HG03025 (cell line): Measurements from ENCODE around the gene CPN1.
"Not testable (repeated sequence)": the region's sequence is repeated elsewhere in the genome, so short reads cannot be mapped to it uniquely, and the experiment has no call there.

ENCODE experiments used
- ATAC-seq: cut with Tn5 transposase; IDR thresholded peaks from one replicate; pipeline ENCODE4 v1.9.1; 2021; ENCODE audit warnings: mild to moderate bottlenecking, moderate library complexity; ENCODE audit not compliant: unreplicated experiment, low FRiP score

CPN1 gene

GRCh38 chr10:100081075-100082001 is at the start of gene CPN1:
TSS of gene CPN1 (minus strand) at chr10:100081869. CDS start at chr10:100081625, 244 bp downstream.
- ATAC-seq, result no peak

- no peak for ATAC-seq
Measured at GRCh38 chr10:100130831-100131230, 49.2 kb upstream of the CPN1 start.

GRCh38 chr10:100129424-100129823 is 47.8 kb upstream of the CPN1 start:
- ATAC-seq, result no peak

GRCh38 chr10:100128951-100129350 is 47.3 kb upstream of the CPN1 start:
- ATAC-seq, result no peak

- ATAC-seq, result not testable (repeated sequence)
Measured at GRCh38 chr10:100125335-100125734, 43.7 kb upstream of the CPN1 start.

GRCh38 chr10:100124097-100124496 is 42.4 kb upstream of the CPN1 start:
- ATAC-seq, result no peak

GRCh38 chr10:100122780-100123179 is 41.1 kb upstream of the CPN1 start:
- no peak for ATAC-seq

- no peak for ATAC-seq
Measured at GRCh38 chr10:100120550-100120949, 38.9 kb upstream of the CPN1 start.

- ATAC-seq, result no peak
Measured at GRCh38 chr10:100119726-100120125, 38.1 kb upstream of the CPN1 start.

GRCh38 chr10:100114976-100115770 is 33.5 kb upstream of the CPN1 start:
- ATAC-seq, result no peak

- ATAC-seq, result no peak
Measured at GRCh38 chr10:100114460-100114859, 32.8 kb upstream of the CPN1 start.

GRCh38 chr10:100109670-100110069 is 28.0 kb upstream of the CPN1 start:
- ATAC-seq, result no peak

GRCh38 chr10:100106865-100107264 is 25.2 kb upstream of the CPN1 start:
- ATAC-seq, result no peak

- ATAC-seq, result no peak
Measured at GRCh38 chr10:100104300-100104699, 22.6 kb upstream of the CPN1 start.

- no peak for ATAC-seq
Measured at GRCh38 chr10:100103581-100103980, 21.9 kb upstream of the CPN1 start.

GRCh38 chr10:100101192-100102076 is 19.8 kb upstream of the CPN1 start:
- ATAC-seq, result no peak

- no peak for ATAC-seq
Measured at GRCh38 chr10:100100651-100101184, 19.0 kb upstream of the CPN1 start.

GRCh38 chr10:100089241-100089640 is 7.6 kb upstream of the CPN1 start:
- ATAC-seq, result no peak

- not testable (repeated sequence) for ATAC-seq
Measured at GRCh38 chr10:100086708-100087107, 5.0 kb upstream of the CPN1 start.

- no peak for ATAC-seq
Measured at GRCh38 chr10:100085596-100085995, 3.9 kb upstream of the CPN1 start.
